Peyer's patch (tissue), 4 donors: Measurements from ENCODE around the gene EGFL7. TPM values are rescaled to one million over a fixed set of nuclear protein-coding genes. Genes with fewer than 3 reads are reported as not detected.

Experiments used
- DNase-seq, 3 donors: peaks; one replicate each; pipeline ENCODE4 v3.0.0-alpha.2; 2017 to 2019
- H3K27ac ChIP-seq, 4 donors: fragments of 200-600 bp; sonication (generic); one replicate each; pipeline ENCODE4 v1.5.1; 2016 to 2019
- H3K27me3 ChIP-seq, 2 donors: fragments of 200-600 bp; sonication (generic); one replicate each; pipeline ENCODE4 v1.5.1; 2019
- H3K36me3 ChIP-seq, 3 donors: fragments of 200-600 bp; sonication (generic); one replicate each; pipeline ENCODE4 v1.5.1; 2016 to 2019
- H3K4me1 ChIP-seq, 4 donors: fragments of 200-600 bp; sonication (generic); one replicate each; pipeline ENCODE4 v1.5.1; 2016 to 2019
- H3K4me3 ChIP-seq, 4 donors: fragments of 200-600 bp; sonication (generic); 1 replicate in 3 of 4; 2 replicates in 1 of 4; pipeline ENCODE4 v1.5.1; 2016 to 2019; ENCODE audit warnings: mild to moderate bottlenecking in 1 of 4
- H3K9me3 ChIP-seq, 4 donors: fragments of 200-600 bp; sonication (generic); one replicate each; pipeline ENCODE4 v1.5.1; 2016 to 2019; ENCODE audit warnings: mild to moderate bottlenecking in 1 of 4
- CTCF ChIP-seq, 6 experiments: fragments of 450-650 bp in 4 of 6; fragments of 200-600 bp in 2 of 6; sonication (generic) in 1 of 6; IDR thresholded peaks; one replicate each; pipeline ENCODE4 v1.5.1; 2017 to 2019; ENCODE audit warnings: antibody characterized with exemption in 6 of 6, mild to moderate bottlenecking in 3 of 6, moderate library complexity in 1 of 6
- POLR2A ChIP-seq, 2 donors: fragments of 450-650 bp; IDR thresholded peaks; one replicate each; pipeline ENCODE4 v1.5.1; 2017; ENCODE audit warnings: antibody characterized with exemption in 2 of 2, mild to moderate bottlenecking in 2 of 2, moderate library complexity in 2 of 2
- total RNA-seq, 4 donors: library from RNA; depleted of rRNA; stranded (reverse); fragments of >200 nt; gene quantifications; one replicate each; pipeline ENCODE4 v1.1.0, GENCODE V29; 2016

The EGFL7 gene
- total RNA-seq, 4 donors from 2014 or later: 21.5 to 77.6 (median 46.0) TPM

- Histone ChIP-seq H3K4me1 (peaks cover 0 to 12% (median 5%) of the 10 kb centered on the region in 4 donors), H3K36me3 (no peaks in the 10 kb centered on the region), H3K4me3 (no peak overlapping the region), H3K27ac (no peak overlapping the region), H3K27me3 (peaks cover 0 to 8% of the 10 kb centered on the region in 2 donors), H3K9me3 (no peaks in the 10 kb centered on the region)
- DNase-seq: no peak
- no peak for TF ChIP-seq POLR2A (IDR thresholded peaks at IDR 0.05)
- no peak for TF ChIP-seq CTCF (IDR thresholded peaks at IDR 0.05)
Measured at GRCh38 chr9:136650648-136651047, 12.1 kb upstream of the EGFL7 start.

- Histone ChIP-seq H3K27ac (no peak overlapping the region), H3K27me3 (no peaks in the 10 kb centered on the region), H3K4me1 (peaks cover 0 to 13% (median 3%) of the 10 kb centered on the region in 4 donors), H3K9me3 (no peaks in the 10 kb centered on the region), H3K36me3 (no peaks in the 10 kb centered on the region), H3K4me3 (no peak overlapping the region)
- TF ChIP-seq CTCF (IDR thresholded peaks at IDR 0.05): no peak
- TF ChIP-seq POLR2A (IDR thresholded peaks at IDR 0.05): no peak
- DNase-seq: no peak
Measured at GRCh38 chr9:136651860-136652259, 10.9 kb upstream of the EGFL7 start.

GRCh38 chr9:136653323-136654079, 9.2 kb upstream of the EGFL7 start:
- peaks cover 0 to 8% of the 10 kb centered on the region in 2 donors for H3K27me3 ChIP-seq
- DNase-seq: no peak
- no peak overlapping the region for H3K4me3 ChIP-seq
- H3K27ac ChIP-seq: peak overlapping the region in 1 of 4 donors; percentile 5
- peaks cover 0 to 18% (median 7%) of the 10 kb centered on the region in 4 donors for H3K4me1 ChIP-seq
- no peaks in the 10 kb centered on the region for H3K9me3 ChIP-seq
- no peak for TF ChIP-seq CTCF (IDR thresholded peaks at IDR 0.05)
- no peak for TF ChIP-seq POLR2A (IDR thresholded peaks at IDR 0.05)
- no peaks in the 10 kb centered on the region for H3K36me3 ChIP-seq

GRCh38 chr9:136654820-136655535, 7.7 kb upstream of the EGFL7 start:
- Histone ChIP-seq H3K4me3 (no peak overlapping the region), H3K9me3 (no peaks in the 10 kb centered on the region), H3K4me1 (peaks cover 0 to 27% (median 9%) of the 10 kb centered on the region in 4 donors), H3K27ac (peak overlapping the region in 2 of 4 donors; percentile 33 to 61), H3K36me3 (no peaks in the 10 kb centered on the region), H3K27me3 (peaks cover 0 to 8% of the 10 kb centered on the region in 2 donors)
- TF ChIP-seq POLR2A (IDR thresholded peaks at IDR 0.05): no peak
- no peak for TF ChIP-seq CTCF (IDR thresholded peaks at IDR 0.05)
- peak in 1 of 3 donors; percentile 37 for DNase-seq

GRCh38 chr9:136655536-136656182, 7.1 kb upstream of the EGFL7 start:
- no peak for TF ChIP-seq POLR2A (IDR thresholded peaks at IDR 0.05)
- Histone ChIP-seq H3K4me3 (no peak overlapping the region), H3K9me3 (no peaks in the 10 kb centered on the region), H3K27ac (peak overlapping the region in 3 of 4 donors; percentile 32 to 72 (median 33)), H3K27me3 (peaks cover 0 to 8% of the 10 kb centered on the region in 2 donors), H3K4me1 (peaks cover 0 to 27% (median 9%) of the 10 kb centered on the region in 4 donors), H3K36me3 (no peaks in the 10 kb centered on the region)
- peak in 1 of 3 donors; percentile 50 for DNase-seq
